NCI-H2196 (cell line): ENCODE measurements around the gene TAS2R41.

Source experiments
- DNase-seq: peaks from one replicate; lab custom pipeline; 2025; ENCODE audit not compliant: unreplicated experiment; lab: John Stamatoyannopoulos, UW

Gene TAS2R41

GRCh38 chr7:143492799-143493739 lies 15.4 kb downstream of the TAS2R41 start:
- no peak for DNase-seq

- DNase-seq: no peak
Observed at GRCh38 chr7:143493751-143494150, 16.1 kb downstream of the TAS2R41 start.

GRCh38 chr7:143494622-143495021 lies 16.9 kb downstream of the TAS2R41 start:
- no peak for DNase-seq

- no peak for DNase-seq
Observed at GRCh38 chr7:143495851-143496250, 18.2 kb downstream of the TAS2R41 start.

GRCh38 chr7:143496263-143496662 lies 18.6 kb downstream of the TAS2R41 start:
- DNase-seq: no peak

- no peak for DNase-seq
Observed at GRCh38 chr7:143497008-143497795, 19.5 kb downstream of the TAS2R41 start.

- DNase-seq: no peak
Observed at GRCh38 chr7:143499246-143499645, 21.6 kb downstream of the TAS2R41 start.

- no peak for DNase-seq
Observed at GRCh38 chr7:143499743-143500348, 22.2 kb downstream of the TAS2R41 start.

GRCh38 chr7:143503261-143503660 lies 25.6 kb downstream of the TAS2R41 start:
- no peak for DNase-seq

GRCh38 chr7:143504215-143504936 lies 26.7 kb downstream of the TAS2R41 start:
- no peak for DNase-seq

- no peak for DNase-seq
Observed at GRCh38 chr7:143504937-143505297, 27.2 kb downstream of the TAS2R41 start.

- DNase-seq: no peak
Observed at GRCh38 chr7:143505838-143506237, 28.2 kb downstream of the TAS2R41 start.

GRCh38 chr7:143507094-143507518 lies 29.4 kb downstream of the TAS2R41 start:
- DNase-seq: no peak

GRCh38 chr7:143507534-143508055 lies 29.9 kb downstream of the TAS2R41 start:
- DNase-seq: no peak

- no peak for DNase-seq
Observed at GRCh38 chr7:143510854-143511592, 33.4 kb downstream of the TAS2R41 start.

GRCh38 chr7:143511593-143512047 lies 33.9 kb downstream of the TAS2R41 start:
- DNase-seq: no peak

- no peak for DNase-seq
Observed at GRCh38 chr7:143512488-143513340, 35.0 kb downstream of the TAS2R41 start.

- no peak for DNase-seq
Observed at GRCh38 chr7:143514487-143514886, 36.8 kb downstream of the TAS2R41 start.
